GM12878 (cell line): ENCODE results near the gene LRRC56. TPM values are rescaled to one million over a fixed set of nuclear protein-coding genes. Genes with fewer than 3 reads are reported as not detected.

Source experiments
- ATF7 ChIP-seq: fragments of 450-650 bp; IDR thresholded peaks from 2 replicates; pipeline ENCODE4 v1.6.1; 2016; ENCODE audit warnings: low read depth, mild to moderate bottlenecking
- BCL11A ChIP-seq: IDR thresholded peaks from 2 replicates; pipeline ENCODE4 v1.6.1; 2011; ENCODE audit warnings: low read depth, low read length
- CREM ChIP-seq: IDR thresholded peaks from 2 replicates; pipeline ENCODE4 v1.6.1; 2014; ENCODE audit warnings: antibody characterized with exemption, low read depth
- MLLT1 ChIP-seq: fragments of 450-650 bp; IDR thresholded peaks from 2 replicates; pipeline ENCODE4 v1.6.1; 2016; ENCODE audit warnings: mild to moderate bottlenecking
- PAX5 ChIP-seq: IDR thresholded peaks from 2 replicates; pipeline ENCODE4 v1.6.1; 2011; ENCODE audit warnings: low read depth, low read length, borderline replicate concordance
- SUPT20H ChIP-seq: IDR thresholded peaks from 2 replicates; pipeline ENCODE4 v1.6.1; 2011; ENCODE audit warnings: low read depth, mild to moderate bottlenecking, low read length, moderate library complexity, borderline replicate concordance; ENCODE audit not compliant: control insufficient read depth
- TARDBP ChIP-seq: IDR thresholded peaks from 2 replicates; pipeline ENCODE4 v1.6.1; 2016; ENCODE audit warnings: borderline replicate concordance
- TCF12 ChIP-seq: IDR thresholded peaks from 2 replicates; pipeline ENCODE4 v1.6.1; 2011; ENCODE audit warnings: low read depth, mild to moderate bottlenecking, low read length
- USF1 ChIP-seq: IDR thresholded peaks from 2 replicates; pipeline ENCODE4 v1.6.1; 2011; ENCODE audit warnings: borderline replicate concordance, low read depth, mild to moderate bottlenecking, moderate library complexity, mixed read lengths, low read length; ENCODE audit not compliant: insufficient read depth; ENCODE audit errors: extremely low read length
- ZBTB40 ChIP-seq: fragments of 450-650 bp; IDR thresholded peaks from 2 replicates; pipeline ENCODE4 v1.6.1; 2016; ENCODE audit warnings: mild to moderate bottlenecking, moderate library complexity, borderline replicate concordance
- ZNF274 ChIP-seq: IDR thresholded peaks from one replicate; pipeline ENCODE4 v1.8.0; 2011; ENCODE audit not compliant: insufficient read length, insufficient read depth
- ZNF592 ChIP-seq: fragments of 450-650 bp; IDR thresholded peaks from 2 replicates; pipeline ENCODE4 v1.6.1; 2017; ENCODE audit warnings: mild to moderate bottlenecking, moderate library complexity
- ZNF687 ChIP-seq: fragments of 450-650 bp; IDR thresholded peaks from 2 replicates; pipeline ENCODE4 v1.6.1; 2017; ENCODE audit warnings: mild to moderate bottlenecking, moderate library complexity
- polyA plus RNA-seq, 11 experiments: library from polyadenylated mRNA; depleted of rRNA in 4 of 11; unstranded in 6 of 11; stranded (reverse) in 5 of 11; fragments of >200 nt; fragmentation: Nextera tagmentation in 4 of 11; fragmentation: Illumina TruSeq in 1 of 11; extraction: Ambion mirVana in 4 of 11; extraction: Trizol in 1 of 11; gene quantifications; 1 replicate in 1 of 11; 2 replicates in 10 of 11; pipeline versions ENCODE4 v1.2.1 to v1.2.3, GENCODE V29; 2011 to 2016; ENCODE audit warnings: inconsistent platforms in 2 of 11, missing spikeins in 2 of 11, low read depth in 1 of 11
- total RNA-seq, 4 experiments: library from RNA; depleted of rRNA in 3 of 4; stranded (reverse); fragments of >200 nt in 3 of 4; fragmentation: Illumina TruSeq in 1 of 4; extraction: Trizol in 1 of 4; gene quantifications; 2 replicates each; pipeline versions ENCODE4 v1.2.1 to v1.2.3, GENCODE V29; 2013 to 2021

LRRC56 gene
- total and polyA plus RNA-seq, 10 of the 15 experiments (the other 5 are each of a cell fraction or from before 2014, with no cell fraction given) = 0.02 to 1.9 (median 0.75) TPM; not detected in 1

GRCh38 chr11:536841-537621 lies at the start of gene LRRC56 (continued):
- TF ChIP-seq ZNF592 (no peak), SUPT20H (no peak), CREM (no peak; the same call in 1 of the 2 replicates), BCL11A (0 out of 2 replicates have a peak, but pooled peaks have one; percentile 25), USF1 (peak; percentile 86), ZNF687 (peak; percentile 83), TARDBP (0 out of 2 replicates have a peak, but pooled peaks have one; percentile 67), TCF12 (no peak), MLLT1 (no peak), PAX5 (peak; percentile 56), ZNF274 (no peak), ZBTB40 (peak; percentile 72), ATF7 (0 out of 2 replicates have a peak, but pooled peaks have one; percentile 11)
